GM12878 (cell line): Measurements from ENCODE around the gene CPT1C. TPM values are rescaled to one million over a fixed set of nuclear protein-coding genes. Genes with fewer than 3 reads are reported as not detected.

Experiments used
- ATAC-seq: fragments of 200-7000 bp; cut with Tn5 transposase; 3 replicates; pipeline ENCODE4 v1.9.1; 2020; ENCODE audit warnings: mild to moderate bottlenecking, moderate library complexity
- BruUV-seq: library from RNA; stranded (reverse); fragments of 400-500 nt; replicated peaks from 2 replicates; lab custom pipeline; 2021; lab: Mats Ljungman, UMichigan
- CTCF ChIA-PET: fragments of 300-600 bp; sonication (Branson Sonifier 250); formaldehyde crosslinking; extraction: SDS; loops from one replicate; lab custom pipeline; 2021; ENCODE audit warnings: inconsistent platforms; lab: Yijun Ruan, JAX
- POLR2A ChIA-PET: fragments of 350-600 bp; formaldehyde crosslinking; extraction: SDS; loops from one replicate; lab custom pipeline; 2021; ENCODE audit warnings: inconsistent platforms; lab: Charles Lee
- RAD21 ChIA-PET: fragments of 300-600 bp; sonication (Branson Sonifier 250); formaldehyde crosslinking; loops from one replicate; lab custom pipeline; 2023; ENCODE audit warnings: antibody characterized with exemption; ENCODE audit not compliant: unreplicated experiment; lab: Charles Lee
- SMC1A ChIA-PET: fragments of 300-600 bp; sonication (Branson Sonifier 250); formaldehyde crosslinking; loops from one replicate; lab custom pipeline; 2023; ENCODE audit not compliant: unreplicated experiment, uncharacterized antibody; lab: Charles Lee
- DNase-seq: peaks from one replicate; pipeline ENCODE4 v3.0.0-alpha.2; 2011; ENCODE audit warnings: low read depth, low spot score
- FAIRE-seq: peaks from 3 replicates; lab custom pipeline; 2011; peaks lifted over from hg19 to GRCh38; lab: Jason Lieb, UNC
- H2AFZ ChIP-seq: 2 replicates; pipeline ENCODE4 v1.6.0; 2011; ENCODE audit warnings: low read depth, low read length, control low read depth; ENCODE audit not compliant: control insufficient read depth
- H3K27ac ChIP-seq: 2 replicates; pipeline ENCODE4 v1.5.1; 2011; ENCODE audit warnings: control low read depth; ENCODE audit not compliant: control insufficient read depth, insufficient read depth
- H3K27me3 ChIP-seq, 2 experiments: replicated peaks in 1 of 2; 2 replicates each; pipeline versions ENCODE4 v1.6.0 to v1.6.1; 2011; ENCODE audit warnings: low read length in 1 of 2; ENCODE audit not compliant: control insufficient read depth in 2 of 2, insufficient read depth in 2 of 2
- H3K36me3 ChIP-seq, 2 experiments: 2 replicates each; pipeline ENCODE4 v1.5.1; 2011; ENCODE audit warnings: low read length in 1 of 2; ENCODE audit not compliant: control insufficient read depth in 2 of 2, insufficient read depth in 2 of 2
- H3K4me1 ChIP-seq: 2 replicates; pipeline ENCODE4 v1.6.1; 2011; ENCODE audit warnings: mild to moderate bottlenecking, low read length, moderate library complexity, mixed read lengths; ENCODE audit not compliant: control insufficient read depth, insufficient read depth
- H3K4me2 ChIP-seq: 2 replicates; pipeline ENCODE4 v1.6.0; 2011; ENCODE audit warnings: control low read depth; ENCODE audit not compliant: control insufficient read depth, insufficient read depth
- H3K4me3 ChIP-seq: fragments of 200-600 bp; sonication (generic); 2 replicates; pipeline ENCODE4 v1.5.1; 2016
- H3K79me2 ChIP-seq: 2 replicates; pipeline ENCODE4 v1.6.0; 2011; ENCODE audit warnings: low read length; ENCODE audit not compliant: control insufficient read depth, insufficient read depth
- H3K9ac ChIP-seq: 2 replicates; pipeline ENCODE4 v1.8.0; 2011; ENCODE audit warnings: low read length, control low read depth, mixed read lengths; ENCODE audit not compliant: control insufficient read depth, insufficient read depth
- H3K9me3 ChIP-seq: replicated peaks from 3 replicates; pipeline ENCODE4 v1.5.1; 2011; ENCODE audit warnings: mild to moderate bottlenecking, low read length; ENCODE audit not compliant: control insufficient read depth, insufficient read depth
- H4K20me1 ChIP-seq: 2 replicates; pipeline ENCODE4 v1.6.0; 2011; ENCODE audit not compliant: control insufficient read depth, insufficient read depth
- POLR2A ChIP-seq: IDR thresholded peaks from 2 replicates; pipeline ENCODE4 v1.6.1; 2011; ENCODE audit warnings: low read depth, mild to moderate bottlenecking, low read length
- POLR2AphosphoS2 ChIP-seq: IDR thresholded peaks from 2 replicates; pipeline ENCODE4 v1.6.1; 2011; ENCODE audit warnings: low read depth, mild to moderate bottlenecking, low read length, improper control_type of control experiment, moderate library complexity
- WGBS: methylation state at CpG from one replicate; pipeline ENCODE4 v1.1.6; 2016; ENCODE audit warnings: low lambda C conversion rate; ENCODE audit not compliant: insufficient replicate concordance, insufficient coverage; ENCODE audit errors: missing lambda C conversion rate; 5-methylcytosine and 5-hydroxymethylcytosine counted together
- in situ Hi-C: fragments of 300-500 bp; cut with MboI; formaldehyde crosslinking; loops from 9 replicates; pipeline ENCODE4 v1.14.3; 2018; ENCODE audit warnings: mixed read lengths
- intact Hi-C: fragments of 100-400 bp; cut with micrococcal nuclease; formaldehyde crosslinking; loops from one replicate; pipeline ENCODE4 v1.14.2; 2022; ENCODE audit not compliant: unreplicated experiment
- polyA plus RNA-seq, 11 experiments: library from polyadenylated mRNA; depleted of rRNA in 4 of 11; unstranded in 6 of 11; stranded (reverse) in 5 of 11; fragments of >200 nt; fragmentation: Nextera tagmentation in 4 of 11; fragmentation: Illumina TruSeq in 1 of 11; extraction: Ambion mirVana in 4 of 11; extraction: Trizol in 1 of 11; gene quantifications; 1 replicate in 1 of 11; 2 replicates in 10 of 11; pipeline versions ENCODE4 v1.2.1 to v1.2.3, GENCODE V29; 2011 to 2016; ENCODE audit warnings: inconsistent platforms in 2 of 11, missing spikeins in 2 of 11, low read depth in 1 of 11
- total RNA-seq, 4 experiments: library from RNA; depleted of rRNA in 3 of 4; stranded (reverse); fragments of >200 nt in 3 of 4; fragmentation: Illumina TruSeq in 1 of 4; extraction: Trizol in 1 of 4; gene quantifications; 2 replicates each; pipeline versions ENCODE4 v1.2.1 to v1.2.3, GENCODE V29; 2013 to 2021
- TF ChIP-seq, protein P1 (sequence below): fragments of 450-650 bp; conservative IDR thresholded peaks from 2 replicates; pipeline ENCODE4 v1.6.1; 2017; ENCODE audit warnings: mild to moderate bottlenecking, moderate library complexity

The CPT1C gene
- total and polyA plus RNA-seq, 10 of the 15 experiments (the other 5 are each of a cell fraction or from before 2014, with no cell fraction given), result 0.04 to 0.56 (median 0.21) TPM; not detected in 3

- H4K20me1 ChIP-seq, result no peaks in the 10 kb centered on the region
- H3K4me2 ChIP-seq, result no peak overlapping the region
- no peak overlapping the region for H3K4me3 ChIP-seq
- no peaks in the 10 kb centered on the region for H3K27me3 ChIP-seq
- no peaks in the 10 kb centered on the region for H3K9me3 ChIP-seq
- no peaks in the 10 kb centered on the region for H3K79me2 ChIP-seq
- in situ Hi-C loops, result no loop called here
- peaks cover 0 to 37% of the 10 kb centered on the region in 2 experiments; a peak in 3 of 4 replicates for H3K36me3 ChIP-seq
- TF ChIP-seq POLR2A, result no peak; the same call in 1 of the 2 replicates
- TF ChIP-seq POLR2AphosphoS2, result no peak
- TF ChIP-seq, protein P1, sequence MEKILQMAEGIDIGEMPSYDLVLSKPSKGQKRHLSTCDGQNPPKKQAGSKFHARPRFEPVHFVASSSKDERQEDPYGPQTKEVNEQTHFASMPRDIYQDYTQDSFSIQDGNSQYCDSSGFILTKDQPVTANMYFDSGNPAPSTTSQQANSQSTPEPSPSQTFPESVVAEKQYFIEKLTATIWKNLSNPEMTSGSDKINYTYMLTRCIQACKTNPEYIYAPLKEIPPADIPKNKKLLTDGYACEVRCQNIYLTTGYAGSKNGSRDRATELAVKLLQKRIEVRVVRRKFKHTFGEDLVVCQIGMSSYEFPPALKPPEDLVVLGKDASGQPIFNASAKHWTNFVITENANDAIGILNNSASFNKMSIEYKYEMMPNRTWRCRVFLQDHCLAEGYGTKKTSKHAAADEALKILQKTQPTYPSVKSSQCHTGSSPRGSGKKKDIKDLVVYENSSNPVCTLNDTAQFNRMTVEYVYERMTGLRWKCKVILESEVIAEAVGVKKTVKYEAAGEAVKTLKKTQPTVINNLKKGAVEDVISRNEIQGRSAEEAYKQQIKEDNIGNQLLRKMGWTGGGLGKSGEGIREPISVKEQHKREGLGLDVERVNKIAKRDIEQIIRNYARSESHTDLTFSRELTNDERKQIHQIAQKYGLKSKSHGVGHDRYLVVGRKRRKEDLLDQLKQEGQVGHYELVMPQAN, result no peak
- 87% methylated on average over 23 of the region's 23 CpGs for WGBS
- H2AFZ ChIP-seq, result no peak overlapping the region
- RAD21 ChIA-PET, result interaction anchor here (1.1 kb wide), 1 partner anchor 8 kb away, joined by 3 read pairs; no protein-coding TSS in a partner anchor
- intact Hi-C loops, result no loop called here
- H3K27ac ChIP-seq, result no peak overlapping the region
- CTCF ChIA-PET, result interaction anchor here (1.5 kb wide), 1 partner anchor 25 kb away, joined by 3 read pairs; no protein-coding TSS in a partner anchor
- POLR2A ChIA-PET, result no interaction called here
- no peak overlapping the region for H3K9ac ChIP-seq
- ATAC-seq, result no peak
- BruUV-seq, result no TSS peak
- no peak for DNase-seq
- SMC1A ChIA-PET, result interaction anchor here (0.6 to 0.9 kb wide), 2 partner anchors 10 to 13 kb away, joined by 3 to 4 read pairs; partner anchors contain the start of genes BCL2L12 and IRF3
- no peak for FAIRE-seq
- no peaks in the 10 kb centered on the region for H3K4me1 ChIP-seq
Observed at GRCh38 chr19:49655570-49656455, 35.1 kb upstream of the CPT1C start.
